Measurements from ENCODE around the gene AVEN.

Gene AVEN

GRCh38 chr15:33960549-33960935, 78.5 kb downstream of the AVEN start:
- TF ChIP-seq EZH2phosphoT487 (IDR thresholded peaks at IDR 0.05; ENCODE audit: low read length) (no peak), CTCF (IDR thresholded peaks at IDR 0.05; ENCODE audit: low read length) (no peak), EZH2 (optimal IDR thresholded peaks at IDR 0.05; ENCODE audit: low read depth, low read length) (no peak)
- H3K9ac ChIP-seq (ENCODE audit: low read length), result no peak overlapping the region
- H3K27ac ChIP-seq (ENCODE audit: low read length), result no peak overlapping the region
- H4K20me1 ChIP-seq (ENCODE audit: insufficient read depth, low read length), result no peaks in the 10 kb centered on the region
- no peak overlapping the region for H3K4me3 ChIP-seq (ENCODE audit: low read length)
- H3F3A ChIP-seq (ENCODE audit: insufficient read depth, low read length), result no peaks in the 10 kb centered on the region
- H2AFZ ChIP-seq (ENCODE audit: low read length), result no peak overlapping the region
- no peaks in the 10 kb centered on the region for H3K9me2 ChIP-seq (replicated peaks; ENCODE audit: insufficient read depth, low read length)
- H3K27me3 ChIP-seq (replicated peaks; ENCODE audit: insufficient read depth, low read length), result no peaks in the 10 kb centered on the region
- no peaks in the 10 kb centered on the region for H3K9me3 ChIP-seq (replicated peaks; ENCODE audit: insufficient read depth, low read length)
- H3K4me1 ChIP-seq (ENCODE audit: low read length), result no peaks in the 10 kb centered on the region
- no peaks in the 10 kb centered on the region for H3K79me2 ChIP-seq (ENCODE audit: low read length)
- no peaks in the 10 kb centered on the region for H3K36me3 ChIP-seq (replicated peaks; ENCODE audit: insufficient read depth, low read length)
- no peak overlapping the region for H3K4me2 ChIP-seq (ENCODE audit: low read depth, low read length)
- DNase-seq, result no peak

GRCh38 chr15:33959844-33960548, 79.0 kb downstream of the AVEN start:
- no peaks in the 10 kb centered on the region for H3K9me2 ChIP-seq (replicated peaks; ENCODE audit: insufficient read depth, low read length)
- H3K79me2 ChIP-seq (ENCODE audit: low read length), result no peaks in the 10 kb centered on the region
- no peaks in the 10 kb centered on the region for H3F3A ChIP-seq (ENCODE audit: insufficient read depth, low read length)
- no peaks in the 10 kb centered on the region for H3K9me3 ChIP-seq (replicated peaks; ENCODE audit: insufficient read depth, low read length)
- no peaks in the 10 kb centered on the region for H3K27me3 ChIP-seq (replicated peaks; ENCODE audit: insufficient read depth, low read length)
- H3K4me3 ChIP-seq (ENCODE audit: low read length), result no peak overlapping the region
- H3K4me2 ChIP-seq (ENCODE audit: low read depth, low read length), result no peak overlapping the region
- H3K27ac ChIP-seq (ENCODE audit: low read length), result no peak overlapping the region
- no peaks in the 10 kb centered on the region for H3K36me3 ChIP-seq (replicated peaks; ENCODE audit: insufficient read depth, low read length)
- no peak for TF ChIP-seq EZH2 (optimal IDR thresholded peaks at IDR 0.05; ENCODE audit: low read depth, low read length)
- TF ChIP-seq CTCF (IDR thresholded peaks at IDR 0.05; ENCODE audit: low read length), result no peak
- TF ChIP-seq EZH2phosphoT487 (IDR thresholded peaks at IDR 0.05; ENCODE audit: low read length), result no peak
- no peaks in the 10 kb centered on the region for H3K4me1 ChIP-seq (ENCODE audit: low read length)
- no peaks in the 10 kb centered on the region for H4K20me1 ChIP-seq (ENCODE audit: insufficient read depth, low read length)
- no peak for DNase-seq
- H3K9ac ChIP-seq (ENCODE audit: low read length), result no peak overlapping the region
- H2AFZ ChIP-seq (ENCODE audit: low read length), result no peak overlapping the region

- H2AFZ ChIP-seq (ENCODE audit: low read length), result no peak overlapping the region
- no peak for DNase-seq
- no peaks in the 10 kb centered on the region for H3F3A ChIP-seq (ENCODE audit: insufficient read depth, low read length)
- H3K36me3 ChIP-seq (replicated peaks; ENCODE audit: insufficient read depth, low read length), result no peaks in the 10 kb centered on the region
- H3K4me1 ChIP-seq (ENCODE audit: low read length), result no peaks in the 10 kb centered on the region
- H3K9me2 ChIP-seq (replicated peaks; ENCODE audit: insufficient read depth, low read length), result no peaks in the 10 kb centered on the region
- no peak for TF ChIP-seq EZH2 (optimal IDR thresholded peaks at IDR 0.05; ENCODE audit: low read depth, low read length)
- no peak for TF ChIP-seq CTCF (IDR thresholded peaks at IDR 0.05; ENCODE audit: low read length)
- H3K9me3 ChIP-seq (replicated peaks; ENCODE audit: insufficient read depth, low read length), result no peaks in the 10 kb centered on the region
- no peak overlapping the region for H3K4me3 ChIP-seq (ENCODE audit: low read length)
- no peaks in the 10 kb centered on the region for H4K20me1 ChIP-seq (ENCODE audit: insufficient read depth, low read length)
- H3K27ac ChIP-seq (ENCODE audit: low read length), result no peak overlapping the region
- no peak overlapping the region for H3K4me2 ChIP-seq (ENCODE audit: low read depth, low read length)
- no peaks in the 10 kb centered on the region for H3K27me3 ChIP-seq (replicated peaks; ENCODE audit: insufficient read depth, low read length)
- H3K79me2 ChIP-seq (ENCODE audit: low read length), result 0 out of 2 replicates have a peak, but pooled peaks cover 4% of the 10 kb centered on the region
- no peak overlapping the region for H3K9ac ChIP-seq (ENCODE audit: low read length)
These were observed 82.6 kb downstream of the AVEN start for GRCh38 chr15:33956397-33956796.
